ENCODE measurements around the gene SMPX. TPM values are rescaled to one million over a fixed set of nuclear protein-coding genes. Genes with fewer than 3 reads are reported as not detected.

SMPX gene
- total RNA-seq, 2 donors from 2014 or later, result 2.4 TPM; not detected in 1

- Histone ChIP-seq H3K9me3 (no peaks in the 10 kb centered on the region), H3K27ac (no peak overlapping the region), H3K27me3 (no peaks in the 10 kb centered on the region), H3K4me1 (no peaks in the 10 kb centered on the region), H3K4me3 (no peak overlapping the region), H3K9ac (ENCODE audit: low read depth in 2 of 2, low read length in 2 of 2) (no peak overlapping the region), H3K36me3 (no peaks in the 10 kb centered on the region)
- TF ChIP-seq CTCF (IDR thresholded peaks at IDR 0.05), result no peak
- no peak for DNase-seq
- intact Hi-C loops (cut with DNase I), result no loop called here
Measured at GRCh38 chrX:21715825-21716224, 42.1 kb downstream of the SMPX start.

GRCh38 chrX:21715337-21715736 lies 42.6 kb downstream of the SMPX start:
- no peak overlapping the region for H3K27ac ChIP-seq
- intact Hi-C loops (cut with DNase I), result no loop called here
- H3K9ac ChIP-seq (ENCODE audit: low read depth in 2 of 2, low read length in 2 of 2), result no peak overlapping the region
- no peak overlapping the region for H3K4me3 ChIP-seq
- H3K27me3 ChIP-seq, result no peaks in the 10 kb centered on the region
- no peak for DNase-seq
- no peak for TF ChIP-seq CTCF (IDR thresholded peaks at IDR 0.05)
- H3K4me1 ChIP-seq, result no peaks in the 10 kb centered on the region
- H3K9me3 ChIP-seq, result no peaks in the 10 kb centered on the region
- H3K36me3 ChIP-seq, result no peaks in the 10 kb centered on the region

GRCh38 chrX:21711848-21712197 lies 46.1 kb downstream of the SMPX start:
- DNase-seq, result no peak
- no peaks in the 10 kb centered on the region for H3K9me3 ChIP-seq
- intact Hi-C loops (cut with DNase I), result no loop called here

GRCh38 chrX:21711129-21711847 lies 46.6 kb downstream of the SMPX start:
- Histone ChIP-seq H3K9me3 (no peaks in the 10 kb centered on the region), H3K27me3 (no peaks in the 10 kb centered on the region), H3K36me3 (no peaks in the 10 kb centered on the region), H3K4me1 (no peaks in the 10 kb centered on the region), H3K4me3 (no peak overlapping the region), H3K9ac (ENCODE audit: low read depth in 2 of 2, low read length in 2 of 2) (no peak overlapping the region), H3K27ac (no peak overlapping the region)
- DNase-seq, result no peak
- intact Hi-C loops (cut with DNase I), result no loop called here
- no peak for TF ChIP-seq CTCF (IDR thresholded peaks at IDR 0.05)

More at GRCh38 chrX:21711848-21712197, 46.1 kb downstream of the SMPX start:
- no peak overlapping the region for H3K9ac ChIP-seq (ENCODE audit: low read depth in 2 of 2, low read length in 2 of 2)
- H3K36me3 ChIP-seq, result no peaks in the 10 kb centered on the region
- no peak overlapping the region for H3K27ac ChIP-seq
- no peak overlapping the region for H3K4me3 ChIP-seq
- TF ChIP-seq CTCF (IDR thresholded peaks at IDR 0.05), result no peak
- H3K27me3 ChIP-seq, result no peaks in the 10 kb centered on the region
- H3K4me1 ChIP-seq, result no peaks in the 10 kb centered on the region

- H3K27me3 ChIP-seq, result no peaks in the 10 kb centered on the region
- TF ChIP-seq CTCF (IDR thresholded peaks at IDR 0.05), result no peak
- H3K4me3 ChIP-seq, result no peak overlapping the region
- no peaks in the 10 kb centered on the region for H3K4me1 ChIP-seq
- no peak overlapping the region for H3K27ac ChIP-seq
- H3K36me3 ChIP-seq, result no peaks in the 10 kb centered on the region
- H3K9me3 ChIP-seq, result no peaks in the 10 kb centered on the region
- H3K9ac ChIP-seq (ENCODE audit: low read depth in 2 of 2, low read length in 2 of 2), result no peak overlapping the region
- intact Hi-C loops (cut with DNase I), result no loop called here
- no peak for DNase-seq
Measured at GRCh38 chrX:21708116-21708515, 49.8 kb downstream of the SMPX start.
